ENCODE data around the gene CDH12. TPM values are rescaled to one million over a fixed set of nuclear protein-coding genes. Genes with fewer than 3 reads are reported as not detected.
"Not testable (repeated sequence)": the region's sequence is repeated elsewhere in the genome, so short reads cannot be mapped to it uniquely, and the experiment has no call there.

The CDH12 gene
- total RNA-seq, 1 donor from 2014 or later: not detected

DNA sequence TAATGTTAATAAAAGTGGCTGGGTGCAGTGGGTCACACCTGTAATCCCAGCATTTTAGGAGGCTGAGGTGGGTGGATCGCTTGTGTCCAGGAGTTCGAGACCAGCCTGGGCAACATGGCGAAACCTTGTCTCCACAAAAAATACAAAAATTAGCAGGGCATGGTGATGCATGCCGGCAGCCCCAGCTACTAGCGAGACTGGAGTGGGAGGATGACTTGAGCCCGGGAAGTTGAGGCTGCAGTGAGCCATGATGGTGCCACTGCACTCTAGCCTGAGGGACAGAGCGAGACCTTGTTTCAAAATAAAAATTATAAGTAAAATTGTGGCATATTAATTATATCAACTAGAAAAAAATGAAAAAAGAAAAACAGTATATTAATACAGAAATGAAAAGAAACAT is 336.6 kb downstream of the CDH12 start:
- DNase-seq; ATAC-seq (ENCODE audit: poor library complexity); intact Hi-C loops (cut with DNase I): not testable (repeated sequence)

DNA sequence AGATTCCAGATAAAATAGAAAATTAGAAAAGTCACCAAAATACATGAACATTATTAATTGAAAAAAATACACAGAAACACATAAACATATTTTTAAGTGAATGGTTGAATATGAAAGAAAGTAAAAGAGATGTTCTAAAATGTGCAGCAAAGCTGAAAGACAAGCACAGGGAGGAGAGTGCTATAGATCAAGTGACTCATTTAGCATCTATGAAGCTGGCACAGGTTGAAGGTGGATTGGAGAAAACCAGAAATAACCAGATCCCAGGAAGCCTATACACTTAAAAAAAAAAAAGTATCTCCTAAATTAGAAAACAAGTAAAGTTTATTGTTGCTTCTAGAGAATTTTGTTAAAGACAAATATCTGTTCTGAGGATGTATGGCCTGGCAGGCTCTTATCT is 338.9 kb downstream of the CDH12 start:
- DNase-seq (no peak), ATAC-seq (ENCODE audit: poor library complexity) (no peak)
- intact Hi-C loops (cut with DNase I): no loop called here

DNA sequence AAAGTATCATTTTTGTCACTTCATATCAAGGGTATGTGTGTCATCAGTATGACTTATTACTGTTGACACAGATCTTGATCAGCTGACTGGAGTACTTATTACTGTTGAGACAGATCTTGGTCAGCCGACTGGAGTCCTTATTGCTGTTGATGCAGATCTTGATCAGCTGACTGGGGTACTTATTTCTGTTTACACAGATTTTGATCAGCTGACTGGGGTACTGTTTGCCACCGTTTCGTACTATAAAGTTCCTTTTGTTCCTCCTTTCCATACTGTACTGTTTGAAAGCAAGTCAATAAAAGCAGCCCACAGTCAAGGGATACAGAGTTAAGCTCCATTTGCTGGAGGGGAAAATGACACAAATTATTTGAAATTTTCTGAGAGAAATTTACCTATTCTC is 347.3 kb downstream of the CDH12 start:
- DNase-seq: no peak
- no peak for ATAC-seq (ENCODE audit: poor library complexity)
- intact Hi-C loops (cut with DNase I): no loop called here

DNA sequence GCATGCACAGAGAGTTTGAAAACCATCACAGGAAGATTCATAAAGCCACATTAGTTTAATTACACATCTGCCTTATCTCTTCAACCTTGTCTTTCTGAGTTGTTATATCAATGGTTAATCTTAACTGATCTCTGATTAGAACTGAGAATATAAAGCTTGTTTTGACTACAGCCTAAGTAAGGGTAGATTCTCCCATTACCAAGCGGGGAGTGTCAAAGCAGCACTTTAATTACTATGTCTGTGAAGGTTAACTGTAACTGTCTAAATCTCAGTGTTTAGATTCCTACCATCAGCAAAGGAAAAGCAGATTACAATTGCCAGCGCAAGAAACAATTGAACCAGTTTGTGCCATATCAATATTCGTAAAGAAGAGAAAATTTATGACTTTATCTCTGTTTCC is 348.7 kb downstream of the CDH12 start:
- DNase-seq: no peak
- intact Hi-C loops (cut with DNase I): no loop called here
- ATAC-seq (ENCODE audit: poor library complexity): no peak

DNA sequence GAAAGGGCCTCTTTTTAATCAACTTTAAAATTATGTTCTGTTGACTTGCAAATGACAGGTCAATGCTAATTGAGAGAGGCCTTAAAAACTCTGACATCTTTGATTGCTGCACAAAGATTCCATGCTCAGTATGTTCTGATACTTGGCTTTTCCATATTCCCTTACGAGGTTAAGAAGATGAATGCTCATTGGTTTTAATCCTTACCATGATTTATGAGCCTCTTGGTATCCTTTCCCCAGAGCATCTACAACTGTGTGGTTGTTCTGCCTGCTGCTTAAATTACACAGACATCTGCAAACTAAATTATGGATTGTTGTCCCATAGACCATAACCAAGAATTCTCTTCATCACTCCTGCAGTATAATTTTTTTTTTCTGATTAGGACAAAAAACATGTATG is 352.6 kb downstream of the CDH12 start:
- ATAC-seq (ENCODE audit: poor library complexity): no peak
- intact Hi-C loops (cut with DNase I): no loop called here
- no peak for DNase-seq

DNA sequence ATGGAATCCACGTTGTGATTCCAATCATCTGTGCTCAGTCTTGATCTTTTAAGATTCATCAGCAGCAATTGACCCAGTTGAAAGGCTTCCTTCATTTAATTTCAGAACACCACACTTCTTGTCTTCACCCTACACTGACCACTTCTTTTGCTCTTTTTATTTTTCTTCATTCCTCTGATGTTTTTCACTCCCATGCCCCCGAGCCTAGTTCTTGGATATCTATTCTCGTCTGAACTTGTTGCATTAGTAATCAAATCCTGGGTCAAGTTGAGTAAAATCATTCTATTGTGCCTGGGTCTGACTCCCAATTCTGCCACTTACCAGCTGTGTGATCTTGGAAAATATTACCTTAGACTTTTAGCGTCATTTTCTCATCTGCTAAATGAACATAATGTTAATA is 356.5 kb downstream of the CDH12 start:
- ATAC-seq (ENCODE audit: poor library complexity) (no peak), DNase-seq (no peak)
- intact Hi-C loops (cut with DNase I): no loop called here

DNA sequence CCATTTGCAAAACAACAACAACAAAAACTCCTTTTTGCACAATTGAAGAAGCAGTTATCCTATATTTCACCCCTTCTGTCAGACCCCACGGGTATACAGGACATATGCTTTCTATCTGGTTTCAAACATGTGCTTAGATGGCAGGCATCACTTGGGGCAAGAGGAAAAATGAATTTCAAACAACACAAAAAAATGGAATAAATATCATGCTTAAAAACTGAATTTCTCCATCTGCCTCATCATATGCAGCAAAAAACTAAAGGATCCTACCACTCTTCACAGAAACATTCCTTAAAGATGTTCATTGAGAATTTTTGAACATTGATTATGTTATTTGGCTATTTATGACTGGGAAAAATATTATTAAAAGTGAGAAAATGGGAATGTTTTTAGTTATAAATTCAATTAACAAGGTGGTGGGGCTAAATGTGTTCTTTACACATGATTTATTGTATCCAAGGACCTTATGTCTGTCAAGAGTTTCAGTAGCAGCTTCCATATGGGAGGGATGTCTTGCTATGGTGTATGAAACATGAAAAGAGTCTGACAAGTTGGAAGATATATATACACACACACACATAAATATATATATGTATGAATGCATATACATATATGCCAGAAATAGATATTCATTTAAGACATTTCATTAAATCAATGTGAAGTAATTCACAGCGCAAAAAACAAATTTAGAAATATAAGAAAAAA is 358.0 kb downstream of the CDH12 start:
- intact Hi-C loops (cut with DNase I): no loop called here
- no peak for ATAC-seq (ENCODE audit: poor library complexity)
- DNase-seq: no peak

DNA sequence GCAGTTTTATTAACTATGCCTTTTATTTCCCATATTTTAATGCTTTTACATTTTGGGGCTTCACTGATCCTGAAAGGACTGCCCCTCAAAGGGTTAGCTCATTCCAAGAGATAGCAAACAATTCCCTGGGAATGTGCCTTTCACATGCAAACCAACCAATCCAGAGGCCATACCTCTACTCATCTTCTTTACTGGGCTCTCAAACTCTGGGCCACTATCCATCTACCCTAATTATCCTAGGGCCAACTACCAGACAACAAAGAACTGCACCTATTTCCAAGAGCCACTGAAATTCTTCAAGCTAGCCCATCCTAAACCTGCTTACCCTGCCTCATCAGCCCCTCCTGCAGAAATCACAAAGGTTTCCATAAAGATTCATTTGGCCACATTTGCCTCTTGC is 364.7 kb downstream of the CDH12 start:
- no peak for DNase-seq

DNA sequence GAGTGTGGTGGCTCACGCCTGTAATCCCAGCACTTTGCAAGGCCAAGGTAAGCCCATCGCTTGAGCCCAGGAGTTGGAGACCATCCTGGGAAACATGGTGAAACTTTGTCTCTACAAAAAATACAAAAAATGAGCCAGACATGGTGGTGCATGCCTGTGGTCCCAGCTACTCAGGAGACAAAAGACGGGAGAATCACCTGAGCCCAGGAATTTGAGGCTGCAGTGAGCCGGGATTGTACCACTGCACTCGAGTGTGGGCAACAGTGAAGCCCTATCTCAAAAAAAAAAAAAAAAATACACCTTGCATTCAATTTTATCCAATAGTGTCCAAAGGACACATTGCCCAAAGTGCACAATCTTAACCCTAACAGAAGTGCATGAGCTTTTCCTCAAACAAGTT is 372.8 kb downstream of the CDH12 start:
- ATAC-seq (ENCODE audit: poor library complexity) (no peak), DNase-seq (no peak)
- intact Hi-C loops (cut with DNase I): no loop called here

More for the DNA sequence above, 364.7 kb downstream of the CDH12 start:
- intact Hi-C loops (cut with DNase I): no loop called here
- ATAC-seq (ENCODE audit: poor library complexity): no peak

DNA sequence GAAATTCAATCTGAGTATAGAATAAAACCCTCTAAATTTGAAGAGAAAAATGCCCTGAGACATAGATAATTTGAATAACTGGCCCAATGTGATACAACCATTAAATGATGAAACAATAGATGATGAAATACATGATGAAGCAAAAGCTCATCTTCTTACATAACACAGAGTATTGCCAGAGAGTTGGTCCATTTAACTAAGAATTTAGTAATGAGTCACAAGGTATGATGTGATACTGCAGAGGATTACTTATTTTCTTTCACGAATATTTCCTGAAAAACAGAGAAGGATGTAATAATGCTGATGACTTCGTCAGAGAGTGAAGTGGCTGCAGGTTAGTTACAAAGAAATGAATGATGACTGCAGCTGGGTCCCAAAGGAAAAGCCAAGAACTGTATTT is 379.3 kb downstream of the CDH12 start:
- intact Hi-C loops (cut with DNase I): no loop called here
- DNase-seq: no peak
- ATAC-seq (ENCODE audit: poor library complexity): no peak

DNA sequence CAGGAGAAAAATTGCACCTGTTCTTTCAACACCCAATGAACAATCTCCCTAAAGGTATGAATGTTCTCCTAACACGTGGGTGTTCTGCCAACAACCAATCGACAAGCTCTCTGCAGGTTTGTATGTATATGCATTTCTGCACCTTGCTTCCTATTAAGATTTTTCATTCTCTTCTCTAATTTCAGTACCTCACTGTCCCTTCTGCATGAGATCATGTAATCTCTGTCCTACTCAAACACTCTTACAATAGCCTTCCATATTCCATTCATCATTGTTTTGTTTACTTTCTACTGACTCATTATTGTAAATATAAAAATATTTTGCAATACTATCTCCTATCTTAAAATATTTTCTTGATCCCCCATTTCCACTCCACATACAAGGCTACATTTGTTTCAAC is 382.0 kb downstream of the CDH12 start:
- ATAC-seq (ENCODE audit: poor library complexity) (no peak), DNase-seq (no peak)
- intact Hi-C loops (cut with DNase I): no loop called here

DNA sequence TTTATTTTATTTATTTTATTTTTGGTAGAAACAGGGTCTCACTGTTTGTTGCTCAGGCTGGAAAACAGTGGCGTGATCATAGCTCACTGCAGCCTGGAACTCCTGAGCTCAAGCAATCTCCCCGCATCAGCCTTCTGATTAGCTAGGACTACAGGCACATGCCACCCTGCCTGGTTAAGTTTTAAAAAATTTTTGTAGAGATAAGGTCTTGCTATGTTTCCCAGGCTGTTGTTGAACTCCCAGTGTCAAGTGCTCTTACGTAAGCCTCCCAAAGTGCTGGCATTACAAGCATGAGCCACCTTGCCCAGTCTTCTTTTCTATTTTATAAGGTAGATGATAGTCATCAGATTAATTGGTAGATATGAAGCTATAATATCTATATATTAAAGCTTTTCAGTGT is 382.7 kb downstream of the CDH12 start:
- ATAC-seq (ENCODE audit: poor library complexity): no peak
- no peak for DNase-seq
- intact Hi-C loops (cut with DNase I): no loop called here

DNA sequence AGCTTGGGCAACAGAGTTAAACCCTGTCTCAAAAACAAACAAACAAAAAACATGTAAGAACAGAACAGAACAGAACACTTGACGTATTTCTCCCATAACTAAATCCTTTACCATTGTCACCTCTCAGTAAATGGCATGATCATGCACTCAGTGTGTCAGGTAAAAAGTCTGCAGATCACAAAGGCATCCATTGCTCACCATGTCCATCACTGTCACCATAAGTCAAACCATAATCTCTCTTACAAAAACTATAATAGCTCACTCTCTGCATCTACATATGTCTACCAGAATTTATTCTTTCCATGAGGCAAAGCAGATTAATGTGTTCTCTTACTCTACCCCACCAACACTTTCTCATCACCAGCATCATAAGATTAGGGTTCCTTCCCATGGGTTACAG is 387.5 kb downstream of the CDH12 start:
- intact Hi-C loops (cut with DNase I): no loop called here
- ATAC-seq (ENCODE audit: poor library complexity) (no peak), DNase-seq (no peak)

DNA sequence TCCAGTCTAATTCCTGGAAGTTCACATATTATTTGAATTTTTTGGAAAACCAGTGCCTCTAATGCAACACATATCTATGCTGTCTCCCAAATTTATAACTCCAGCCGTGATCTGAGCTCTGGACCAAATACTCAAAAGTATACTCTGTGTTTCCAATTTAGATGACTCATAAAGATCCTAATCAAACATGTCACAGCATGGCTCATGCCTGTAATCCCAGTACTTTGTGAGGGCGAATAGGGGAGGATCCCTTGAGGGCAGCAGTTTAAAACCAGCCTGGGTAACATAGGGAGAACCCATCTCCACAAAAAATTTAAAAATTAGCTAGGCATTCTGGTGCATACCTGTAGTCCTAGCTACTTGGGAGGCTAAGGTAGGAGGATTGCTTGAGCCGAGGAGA is 388.0 kb downstream of the CDH12 start:
- intact Hi-C loops (cut with DNase I): no loop called here
- no peak for ATAC-seq (ENCODE audit: poor library complexity)
- no peak for DNase-seq

DNA sequence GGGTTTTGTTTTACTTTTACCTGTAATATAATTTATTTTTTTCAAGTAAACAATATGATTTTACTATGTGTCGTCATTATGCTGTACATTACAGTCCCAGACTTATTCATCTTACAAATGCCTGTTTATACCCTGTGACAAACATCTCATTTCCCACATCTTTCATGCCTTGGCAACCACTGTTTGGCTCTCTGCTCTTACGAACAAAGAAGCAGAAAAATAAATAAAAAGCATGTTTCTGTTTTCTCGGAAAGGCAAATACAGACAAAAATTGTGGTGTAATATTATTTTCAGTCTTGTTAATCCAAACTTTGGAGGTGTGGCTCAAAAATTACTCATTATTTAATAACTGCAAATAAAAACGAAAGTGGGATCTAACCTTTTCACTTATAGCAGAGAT is 393.0 kb downstream of the CDH12 start:
- ATAC-seq (ENCODE audit: poor library complexity) (no peak), DNase-seq (no peak)
- intact Hi-C loops (cut with DNase I): no loop called here

DNA sequence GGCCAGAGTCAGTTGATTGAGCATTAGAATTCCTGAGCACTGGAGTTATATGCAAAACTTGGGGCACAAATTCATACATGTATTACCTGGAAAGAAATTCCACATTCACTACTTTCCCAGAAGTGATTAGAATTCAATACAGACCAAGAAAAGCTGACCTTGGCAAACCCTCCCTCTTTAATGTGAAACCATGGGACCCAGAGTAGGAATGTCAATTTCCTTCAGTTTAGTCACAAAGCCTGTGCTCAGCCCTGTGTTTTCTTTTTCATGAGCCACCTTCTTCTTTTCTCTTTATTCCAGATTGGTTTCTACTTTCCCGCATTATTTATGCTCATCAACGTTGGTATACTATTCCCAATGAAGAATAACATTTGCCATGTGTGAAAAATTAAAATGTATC is 420.2 kb downstream of the CDH12 start:
- no peak for ATAC-seq (ENCODE audit: poor library complexity)
- no peak for DNase-seq
- intact Hi-C loops (cut with DNase I): no loop called here

DNA sequence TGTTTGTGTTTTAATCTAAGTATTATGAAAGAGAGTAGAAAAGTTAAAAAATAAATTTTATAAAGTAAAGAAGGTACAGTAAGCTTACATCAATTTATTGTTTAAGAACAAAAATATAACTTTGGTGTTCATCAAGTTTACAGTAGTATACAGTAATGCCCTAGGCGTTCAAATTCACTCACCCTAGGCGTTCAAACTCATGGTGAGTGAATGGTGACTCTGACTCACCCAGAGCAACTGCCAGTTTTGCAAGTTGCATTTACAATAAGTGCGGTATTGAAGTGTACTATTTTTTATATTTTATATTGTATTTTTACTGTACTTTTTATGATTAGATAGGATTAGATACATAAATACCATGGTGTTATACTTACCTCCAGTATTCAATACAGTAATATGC is 421.3 kb downstream of the CDH12 start:
- DNase-seq (no peak), ATAC-seq (ENCODE audit: poor library complexity) (no peak)
- intact Hi-C loops (cut with DNase I): no loop called here

DNA sequence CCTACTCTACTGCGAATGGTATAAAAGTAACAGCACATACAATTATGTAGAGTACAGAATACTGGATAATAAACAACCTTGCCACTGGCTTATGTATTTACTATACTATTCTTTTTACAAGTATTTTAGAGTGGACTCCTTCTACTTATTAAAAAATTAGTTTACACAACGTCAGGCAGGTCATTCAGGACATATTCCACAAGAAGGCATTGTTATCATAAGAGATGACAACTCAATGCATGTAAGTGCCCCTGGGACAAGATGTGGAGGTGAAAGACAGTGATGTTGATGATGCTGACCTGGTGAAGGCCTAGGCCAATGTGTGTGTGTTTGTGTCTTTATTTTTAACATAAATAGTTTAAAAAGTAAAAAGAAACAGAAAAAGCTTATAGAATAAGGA is 421.7 kb downstream of the CDH12 start:
- intact Hi-C loops (cut with DNase I): no loop called here
- DNase-seq (no peak), ATAC-seq (ENCODE audit: poor library complexity) (no peak)

DNA sequence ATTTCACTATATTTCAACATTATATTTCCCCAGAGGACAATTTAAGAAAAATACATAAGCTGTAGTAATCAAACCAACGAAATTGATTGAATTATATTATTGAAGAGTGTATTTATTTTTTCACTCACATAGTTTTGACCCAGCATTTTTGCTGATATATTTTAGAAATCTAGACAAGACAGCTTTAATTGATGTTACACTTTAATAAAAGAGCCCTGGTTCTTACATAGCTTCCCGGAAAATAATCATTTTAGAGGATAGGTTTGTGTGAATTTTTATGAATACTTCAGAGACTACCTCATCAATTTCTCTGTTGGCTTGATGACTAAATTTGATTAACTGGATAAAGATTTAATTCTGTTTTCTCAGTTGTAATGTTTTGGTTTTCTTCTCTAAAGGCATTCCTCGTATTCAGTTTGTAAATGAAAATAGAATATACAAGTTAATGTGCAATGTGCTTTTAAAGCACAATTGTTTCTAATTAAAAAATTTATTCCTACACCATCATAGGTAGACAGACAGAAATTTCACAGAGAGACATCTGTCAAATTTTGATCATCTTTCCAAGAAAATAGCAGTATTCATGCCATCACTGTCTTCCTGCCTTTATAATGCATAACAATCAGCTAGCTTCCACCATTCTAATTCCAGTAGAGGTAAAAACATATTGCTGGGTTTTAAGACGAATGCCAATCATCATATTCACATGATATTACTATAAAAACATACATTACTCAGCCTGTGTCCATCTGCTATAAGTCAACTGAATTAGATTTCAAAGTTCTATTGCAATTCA is 441.4 kb downstream of the CDH12 start:
- DNase-seq (no peak), ATAC-seq (ENCODE audit: poor library complexity) (no peak)
- intact Hi-C loops (cut with DNase I): no loop called here

DNA sequence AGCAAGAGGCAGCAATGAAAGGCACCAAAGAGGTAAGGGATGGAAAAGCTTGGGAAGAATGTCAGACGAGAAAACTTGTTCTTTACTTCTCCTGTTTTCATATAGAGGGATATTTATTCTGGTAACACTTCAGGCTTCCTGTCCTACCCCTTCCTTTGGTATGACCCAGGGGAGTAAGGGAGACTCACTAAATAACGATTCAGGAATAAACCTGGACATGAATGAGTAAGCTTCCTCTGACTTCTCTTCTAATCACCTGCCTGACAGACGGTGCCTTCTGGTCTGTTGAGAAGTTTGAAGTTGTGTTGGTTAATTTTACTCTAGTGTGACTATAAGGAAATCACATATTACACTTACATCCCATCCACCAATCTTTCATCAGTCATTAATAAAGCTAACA is 461.2 kb downstream of the CDH12 start:
- intact Hi-C loops (cut with DNase I): no loop called here
- DNase-seq: no peak
- ATAC-seq (ENCODE audit: poor library complexity): no peak

DNA sequence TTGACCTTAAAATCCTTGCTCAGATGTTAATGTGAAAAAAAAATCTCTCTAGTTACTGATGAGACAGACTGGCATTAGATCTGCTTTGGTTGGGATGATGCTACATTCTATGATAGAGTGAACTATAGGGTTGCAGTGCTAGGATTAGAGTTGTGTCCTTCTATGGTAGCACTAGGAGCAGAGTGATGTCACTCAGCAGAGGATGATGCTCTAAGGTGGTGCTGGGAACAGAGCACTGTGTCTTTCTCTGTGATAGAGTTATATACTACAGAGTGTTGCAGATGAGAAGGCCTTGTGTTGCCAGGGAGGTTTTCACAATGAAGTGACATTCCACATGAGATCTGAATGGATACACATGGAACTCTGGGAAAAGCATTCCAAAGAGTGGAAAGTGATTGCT is 462.3 kb downstream of the CDH12 start:
- intact Hi-C loops (cut with DNase I): no loop called here
- no peak for ATAC-seq (ENCODE audit: poor library complexity)
- no peak for DNase-seq

Data from Right ventricle myocardium superior (tissue), 1 donor.